ENCODE results near the gene ERI3.

ERI3 gene

GRCh38 chr1:44318097-44319088 is 36.7 kb downstream of the ERI3 start:
- DNase-seq (ENCODE audit: low read depth in 3 of 3, low spot score in 1 of 3): peak in 2 of 3 donors; percentile 6 to 7

GRCh38 chr1:44316231-44316759 is 38.8 kb downstream of the ERI3 start:
- DNase-seq (ENCODE audit: low read depth in 3 of 3, low spot score in 1 of 3): no peak

- DNase-seq (ENCODE audit: low read depth in 3 of 3, low spot score in 1 of 3): no peak
These were observed 39.5 kb downstream of the ERI3 start for GRCh38 chr1:44315521-44315920.

- DNase-seq (ENCODE audit: low read depth in 3 of 3, low spot score in 1 of 3): no peak
These were observed 40.6 kb downstream of the ERI3 start for GRCh38 chr1:44314452-44314851.

GRCh38 chr1:44313265-44313918 is 41.7 kb downstream of the ERI3 start:
- no peak for DNase-seq (ENCODE audit: low read depth in 3 of 3, low spot score in 1 of 3)

GRCh38 chr1:44312399-44313196 is 42.5 kb downstream of the ERI3 start:
- DNase-seq (ENCODE audit: low read depth in 3 of 3, low spot score in 1 of 3): no peak

GRCh38 chr1:44310006-44310405 is 45.1 kb downstream of the ERI3 start:
- no peak for DNase-seq (ENCODE audit: low read depth in 3 of 3, low spot score in 1 of 3)

GRCh38 chr1:44305962-44306422 is 49.1 kb downstream of the ERI3 start:
- no peak for DNase-seq (ENCODE audit: low read depth in 3 of 3, low spot score in 1 of 3)

- DNase-seq (ENCODE audit: low read depth in 3 of 3, low spot score in 1 of 3): no peak
These were observed 51.5 kb downstream of the ERI3 start for GRCh38 chr1:44303532-44303931.

GRCh38 chr1:44302541-44302940 is 52.5 kb downstream of the ERI3 start:
- DNase-seq (ENCODE audit: low read depth in 3 of 3, low spot score in 1 of 3): no peak

- no peak for DNase-seq (ENCODE audit: low read depth in 3 of 3, low spot score in 1 of 3)
These were observed 53.6 kb downstream of the ERI3 start for GRCh38 chr1:44301442-44301841.

GRCh38 chr1:44300852-44301251 is 54.2 kb downstream of the ERI3 start:
- no peak for DNase-seq (ENCODE audit: low read depth in 3 of 3, low spot score in 1 of 3)

GRCh38 chr1:44297695-44298400 is 57.2 kb downstream of the ERI3 start:
- DNase-seq (ENCODE audit: low read depth in 3 of 3, low spot score in 1 of 3): no peak

- DNase-seq (ENCODE audit: low read depth in 3 of 3, low spot score in 1 of 3): no peak
These were observed 58.3 kb downstream of the ERI3 start for GRCh38 chr1:44296806-44297205.

GRCh38 chr1:44296086-44296485 is 59.0 kb downstream of the ERI3 start:
- DNase-seq (ENCODE audit: low read depth in 3 of 3, low spot score in 1 of 3): no peak

- DNase-seq (ENCODE audit: low read depth in 3 of 3, low spot score in 1 of 3): no peak
These were observed 60.5 kb downstream of the ERI3 start for GRCh38 chr1:44294588-44295007.

GRCh38 chr1:44293761-44294315 is 61.2 kb downstream of the ERI3 start:
- no peak for DNase-seq (ENCODE audit: low read depth in 3 of 3, low spot score in 1 of 3)

- no peak for DNase-seq (ENCODE audit: low read depth in 3 of 3, low spot score in 1 of 3)
These were observed 62.4 kb downstream of the ERI3 start for GRCh38 chr1:44292651-44293050.

- DNase-seq (ENCODE audit: low read depth in 3 of 3, low spot score in 1 of 3): no peak
These were observed 64.6 kb downstream of the ERI3 start for GRCh38 chr1:44290250-44291094.
